Measurements from ENCODE around the gene EVA1B.

- TF ChIP-seq USF2 (IDR thresholded peaks at IDR 0.05; ENCODE audit: low read depth, low read length), result no peak
- TF ChIP-seq USF2 (CRISPR knock-in tag; IDR thresholded peaks at IDR 0.05; ENCODE audit: borderline replicate concordance), result no peak
- TF ChIP-seq CTCF (CRISPR knock-in tag; IDR thresholded peaks at IDR 0.05), result no peak
- TF ChIP-seq ZNF704 (CRISPR knock-in tag; IDR thresholded peaks at IDR 0.05; ENCODE audit: borderline replicate concordance), result no peak
- TF ChIP-seq EZH2 (conservative IDR thresholded peaks at IDR 0.05; ENCODE audit: low read depth, low read length), result no peak
- no peak for TF ChIP-seq PAXIP1 (CRISPR knock-in tag; conservative IDR thresholded peaks at IDR 0.05)
- no peak for TF ChIP-seq ATF4 (CRISPR knock-in tag; IDR thresholded peaks at IDR 0.05)
- no peak for TF ChIP-seq NR3C1 (CRISPR knock-in tag; IDR thresholded peaks at IDR 0.05)
- no peak for TF ChIP-seq MAF1 (CRISPR knock-in tag; IDR thresholded peaks at IDR 0.05; ENCODE audit: borderline replicate concordance)
- TF ChIP-seq CBX5 (CRISPR knock-in tag; IDR thresholded peaks at IDR 0.05; ENCODE audit: borderline replicate concordance), result no peak
- TF ChIP-seq SETDB1 (CRISPR knock-in tag; IDR thresholded peaks at IDR 0.05; ENCODE audit: borderline replicate concordance), result no peak
Measured at GRCh38 chr1:36367798-36368197, 44.4 kb upstream of the EVA1B start.
